CD4-positive, alpha-beta T cell treated with Interleukin-17A for 1 hour (primary cell): Measurements from ENCODE around the gene ZBTB9.
"Not testable (repeated sequence)": the region's sequence is repeated elsewhere in the genome, so short reads cannot be mapped to it uniquely, and the experiment has no call there.

ENCODE experiments used
- DNase-seq: peaks from one replicate; pipeline ENCODE4 v3.0.0-alpha.2; 2020

Gene ZBTB9

GRCh38 chr6:33466075-33466735 lies 11.8 kb downstream of the ZBTB9 start:
- DNase-seq, result no peak

- DNase-seq, result no peak
These were observed 12.7 kb downstream of the ZBTB9 start for GRCh38 chr6:33467091-33467490.

- no peak for DNase-seq
These were observed 15.3 kb downstream of the ZBTB9 start for GRCh38 chr6:33469661-33470060.

- no peak for DNase-seq
These were observed 23.5 kb downstream of the ZBTB9 start for GRCh38 chr6:33477864-33478263.

- peak; percentile 9 for DNase-seq
These were observed 26.8 kb downstream of the ZBTB9 start for GRCh38 chr6:33481192-33481591.

GRCh38 chr6:33482620-33483019 lies 28.2 kb downstream of the ZBTB9 start:
- DNase-seq, result not testable (repeated sequence)

GRCh38 chr6:33483678-33484077 lies 29.3 kb downstream of the ZBTB9 start:
- DNase-seq, result no peak

- DNase-seq, result not testable (repeated sequence)
These were observed 30.4 kb downstream of the ZBTB9 start for GRCh38 chr6:33484673-33485262.

- DNase-seq, result not testable (repeated sequence)
These were observed 31.3 kb downstream of the ZBTB9 start for GRCh38 chr6:33485680-33486079.

- DNase-seq, result no peak
These were observed 34.0 kb downstream of the ZBTB9 start for GRCh38 chr6:33488339-33488738.

GRCh38 chr6:33490198-33490597 lies 35.8 kb downstream of the ZBTB9 start:
- DNase-seq, result no peak

GRCh38 chr6:33490621-33491020 lies 36.2 kb downstream of the ZBTB9 start:
- DNase-seq, result no peak

- no peak for DNase-seq
These were observed 37.7 kb downstream of the ZBTB9 start for GRCh38 chr6:33492093-33492492.

- no peak for DNase-seq
These were observed 42.8 kb downstream of the ZBTB9 start for GRCh38 chr6:33497157-33497556.

GRCh38 chr6:33502486-33502885 lies 48.1 kb downstream of the ZBTB9 start:
- DNase-seq, result no peak

GRCh38 chr6:33504486-33504885 lies 50.1 kb downstream of the ZBTB9 start:
- no peak for DNase-seq

- DNase-seq, result no peak
These were observed 51.4 kb downstream of the ZBTB9 start for GRCh38 chr6:33505548-33506370.
